ENCODE data around the gene S100A12.

- TF ChIP-seq, protein P1, sequence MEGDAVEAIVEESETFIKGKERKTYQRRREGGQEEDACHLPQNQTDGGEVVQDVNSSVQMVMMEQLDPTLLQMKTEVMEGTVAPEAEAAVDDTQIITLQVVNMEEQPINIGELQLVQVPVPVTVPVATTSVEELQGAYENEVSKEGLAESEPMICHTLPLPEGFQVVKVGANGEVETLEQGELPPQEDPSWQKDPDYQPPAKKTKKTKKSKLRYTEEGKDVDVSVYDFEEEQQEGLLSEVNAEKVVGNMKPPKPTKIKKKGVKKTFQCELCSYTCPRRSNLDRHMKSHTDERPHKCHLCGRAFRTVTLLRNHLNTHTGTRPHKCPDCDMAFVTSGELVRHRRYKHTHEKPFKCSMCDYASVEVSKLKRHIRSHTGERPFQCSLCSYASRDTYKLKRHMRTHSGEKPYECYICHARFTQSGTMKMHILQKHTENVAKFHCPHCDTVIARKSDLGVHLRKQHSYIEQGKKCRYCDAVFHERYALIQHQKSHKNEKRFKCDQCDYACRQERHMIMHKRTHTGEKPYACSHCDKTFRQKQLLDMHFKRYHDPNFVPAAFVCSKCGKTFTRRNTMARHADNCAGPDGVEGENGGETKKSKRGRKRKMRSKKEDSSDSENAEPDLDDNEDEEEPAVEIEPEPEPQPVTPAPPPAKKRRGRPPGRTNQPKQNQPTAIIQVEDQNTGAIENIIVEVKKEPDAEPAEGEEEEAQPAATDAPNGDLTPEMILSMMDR (IDR thresholded peaks at IDR 0.05): no peak
- TF ChIP-seq EP300 (IDR thresholded peaks at IDR 0.05): no peak
Measured at GRCh38 chr1:153364766-153365666, 10.4 kb downstream of the S100A12 start.

Data from sigmoid colon (tissue), 4 donors.